ACC112 (cell line): Measurements from ENCODE around the gene CCR5AS.

Experiments
- H2AFZ ChIP-seq: fragments of 200-600 bp; sonication (generic); one replicate; pipeline ENCODE4 v1.6.0; 2017; ENCODE audit warnings: antibody characterized with exemption, low read length; ENCODE audit not compliant: unreplicated experiment
- H3K27ac ChIP-seq: fragments of 200-600 bp; sonication (generic); 2 replicates; pipeline ENCODE4 v1.5.1; 2014; ENCODE audit warnings: low read depth, mild to moderate bottlenecking, antibody characterized with exemption, low read length, moderate library complexity
- H3K27me3 ChIP-seq: fragments of 200-600 bp; sonication (generic); 2 replicates; pipeline ENCODE4 v1.6.1; 2014; ENCODE audit warnings: mild to moderate bottlenecking, antibody characterized with exemption, low read length, moderate library complexity, mixed read lengths; ENCODE audit not compliant: insufficient read depth
- H3K36me3 ChIP-seq: fragments of 200-600 bp; sonication (generic); 2 replicates; pipeline ENCODE4 v1.6.1; 2016; ENCODE audit warnings: mild to moderate bottlenecking, antibody characterized with exemption, low read length, moderate library complexity, mixed read lengths; ENCODE audit not compliant: insufficient read depth
- H3K4me1 ChIP-seq: fragments of 200-600 bp; sonication (generic); one replicate; pipeline ENCODE4 v1.6.1; 2016; ENCODE audit warnings: low read length, mixed read lengths; ENCODE audit not compliant: insufficient read depth, unreplicated experiment, control insufficient read depth
- H3K4me3 ChIP-seq: fragments of 200-600 bp; sonication (generic); 2 replicates; pipeline ENCODE4 v1.5.1; 2014; ENCODE audit warnings: mild to moderate bottlenecking, low read depth, low read length
- H3K79me2 ChIP-seq: fragments of 200-600 bp; sonication (generic); one replicate; pipeline ENCODE4 v1.6.0; 2016; ENCODE audit warnings: low read length; ENCODE audit not compliant: control insufficient read depth, unreplicated experiment, insufficient read depth

Gene CCR5AS

DNA sequence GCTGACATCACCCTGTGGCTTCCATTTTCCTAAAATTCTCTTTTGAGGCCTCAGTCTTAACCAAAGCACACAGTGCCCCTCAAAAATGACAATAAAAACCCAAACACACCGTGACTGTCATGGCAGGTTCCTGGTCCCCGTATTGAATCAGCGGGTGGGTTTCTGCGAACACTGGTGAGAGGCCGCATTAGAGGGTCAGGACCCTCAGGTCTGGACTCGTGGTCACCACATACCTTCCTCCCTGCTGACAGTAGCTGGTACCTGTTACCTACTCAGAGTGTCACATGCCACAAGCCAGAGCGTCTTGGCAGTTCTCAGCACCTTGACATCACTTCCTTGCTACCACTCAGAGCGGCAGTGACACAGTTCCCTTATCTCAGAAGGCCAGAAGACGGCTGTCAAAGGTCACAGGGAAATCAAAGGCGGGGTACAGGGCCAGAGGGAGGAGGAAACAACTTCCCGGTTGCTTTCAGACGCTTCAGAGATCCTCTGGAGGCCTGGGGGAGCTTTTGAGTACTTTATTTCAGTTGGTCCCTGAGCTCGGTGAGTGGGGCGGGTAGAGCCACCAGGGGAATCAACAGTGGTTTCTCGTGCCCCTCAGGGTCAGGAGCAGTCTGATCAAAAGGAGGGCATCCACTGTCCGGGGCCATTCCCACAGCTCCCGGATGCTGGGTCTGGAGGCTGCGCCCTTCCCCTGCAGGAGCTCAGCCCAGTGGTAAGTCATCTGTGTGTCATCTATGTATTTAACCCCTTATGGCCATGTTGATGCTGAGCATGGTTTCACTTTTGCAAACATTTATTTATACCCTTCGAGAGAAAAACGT lies at the start of gene CCR5AS, which contains the start of gene CCRL2:
Gene CCR5AS, minus strand, starts transcription at position 279 of the 824 bp plus-strand sequence.
Gene CCRL2, plus strand, starts transcription at position 472 of the 824 bp plus-strand sequence. CDS start 821 bp downstream, outside the sequence.
- H3K79me2 ChIP-seq, result no peaks in the 10 kb centered on the region
- H3K27ac ChIP-seq, result no peak within 1 kb of the TSS
- H3K27me3 ChIP-seq, result peaks cover 2% of the 10 kb centered on the region; the same call in 1 of the 2 replicates
- peak within 1 kb of the TSS; percentile 68 for H3K4me3 ChIP-seq
- H3K4me1 ChIP-seq, result peaks cover 31% of the 10 kb centered on the region
- peak within 1 kb of the TSS; percentile 89 for H2AFZ ChIP-seq
- H3K36me3 ChIP-seq, result no peaks in the 10 kb centered on the region

DNA sequence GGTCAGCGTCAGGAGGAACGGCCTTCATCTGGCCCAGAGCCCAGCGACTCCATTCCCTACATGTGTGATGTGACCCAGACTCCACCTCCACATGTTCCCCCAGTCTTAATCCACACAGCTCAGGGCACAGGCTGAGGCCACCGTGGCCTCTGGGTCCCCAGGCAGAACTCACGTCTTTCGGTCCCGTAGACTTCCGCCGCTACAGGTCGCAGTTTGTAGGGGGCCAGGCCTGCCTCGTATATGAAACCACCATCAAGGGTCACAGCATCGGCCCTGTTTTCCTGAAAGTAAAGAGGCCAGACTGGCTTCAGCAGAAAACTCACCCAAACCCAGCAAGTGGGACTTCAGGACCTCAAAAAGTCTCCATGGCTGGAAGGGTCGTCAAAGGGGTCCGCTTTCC lies 49.3 kb upstream of the CCR5AS start:
- Histone ChIP-seq H3K27ac (no peak overlapping the region), H3K4me3 (no peak overlapping the region), H3K79me2 (no peaks in the 10 kb centered on the region), H2AFZ (no peak overlapping the region), H3K27me3 (peaks cover 66% of the 10 kb centered on the region), H3K36me3 (no peaks in the 10 kb centered on the region), H3K4me1 (no peaks in the 10 kb centered on the region)

DNA sequence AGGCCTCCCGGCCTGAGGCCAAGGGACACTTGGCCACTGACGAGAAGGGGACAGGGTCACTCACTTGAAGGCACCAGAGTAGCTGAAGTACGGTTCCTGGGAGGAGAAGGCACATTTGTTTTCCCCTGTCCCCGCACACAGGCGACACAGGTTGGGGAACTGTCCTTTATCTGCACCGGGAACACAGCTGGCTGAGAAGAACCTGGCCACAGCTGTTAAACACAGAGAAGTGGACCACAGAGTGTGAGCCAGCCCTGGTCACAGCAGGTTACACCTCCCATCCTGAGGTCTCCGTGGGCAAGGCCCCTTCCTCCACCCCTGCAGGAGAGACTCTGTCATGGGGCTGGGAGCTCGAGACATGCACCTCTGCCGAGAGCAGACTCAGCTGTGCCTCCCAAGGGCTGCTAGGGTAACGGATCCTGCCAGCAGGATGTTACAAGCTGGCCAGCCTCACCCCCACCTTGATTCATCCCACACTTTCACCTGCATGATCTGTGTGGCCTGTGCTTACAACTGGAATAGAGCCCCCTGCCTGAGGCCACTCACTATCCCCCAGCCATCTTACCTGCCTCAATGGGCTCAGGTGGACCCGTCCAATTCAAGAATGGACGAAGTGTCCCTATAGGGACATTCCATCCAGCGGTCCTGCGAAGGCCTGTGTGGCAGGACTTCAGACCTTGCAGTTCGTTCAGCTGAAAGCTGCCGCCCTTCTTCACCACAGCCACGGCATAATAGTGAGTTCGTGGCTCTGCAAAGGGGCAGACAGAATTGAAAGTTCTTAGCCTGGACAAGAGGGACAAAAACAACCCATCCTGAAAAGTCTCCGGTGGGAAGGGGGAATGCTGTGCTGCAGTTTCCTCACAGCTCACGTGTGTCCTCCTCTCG lies 48.6 kb upstream of the CCR5AS start:
- Histone ChIP-seq H3K27me3 (peaks cover 65% of the 10 kb centered on the region), H3K27ac (no peak overlapping the region), H3K36me3 (no peaks in the 10 kb centered on the region), H3K4me3 (no peak overlapping the region), H2AFZ (no peak overlapping the region), H3K79me2 (no peaks in the 10 kb centered on the region), H3K4me1 (no peaks in the 10 kb centered on the region)

DNA sequence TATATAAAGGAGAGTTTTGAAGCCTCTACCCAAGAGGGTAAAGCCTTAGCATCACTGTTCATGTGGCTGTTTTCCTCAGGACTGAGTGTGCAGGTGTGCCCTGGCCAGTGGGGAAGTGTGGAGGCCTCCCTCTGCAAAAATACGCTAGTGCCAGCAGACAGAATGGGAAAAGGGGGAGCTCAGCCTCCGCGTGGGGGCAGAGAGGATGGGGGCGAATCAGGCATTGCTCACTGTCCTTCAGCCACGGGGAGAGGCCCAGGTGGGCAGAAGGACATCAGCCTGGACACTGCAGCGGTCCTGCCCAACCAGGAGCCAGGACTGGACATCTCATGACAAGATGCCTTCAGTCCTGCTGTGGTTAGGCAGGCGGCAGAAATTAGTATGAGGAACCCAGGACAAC lies 47.7 kb upstream of the CCR5AS start:
- H3K79me2 ChIP-seq, result no peaks in the 10 kb centered on the region
- H3K36me3 ChIP-seq, result no peaks in the 10 kb centered on the region
- H3K4me1 ChIP-seq, result no peaks in the 10 kb centered on the region
- no peak overlapping the region for H3K4me3 ChIP-seq
- no peak overlapping the region for H3K27ac ChIP-seq
- H2AFZ ChIP-seq, result no peak overlapping the region
- peaks cover 59% of the 10 kb centered on the region for H3K27me3 ChIP-seq

DNA sequence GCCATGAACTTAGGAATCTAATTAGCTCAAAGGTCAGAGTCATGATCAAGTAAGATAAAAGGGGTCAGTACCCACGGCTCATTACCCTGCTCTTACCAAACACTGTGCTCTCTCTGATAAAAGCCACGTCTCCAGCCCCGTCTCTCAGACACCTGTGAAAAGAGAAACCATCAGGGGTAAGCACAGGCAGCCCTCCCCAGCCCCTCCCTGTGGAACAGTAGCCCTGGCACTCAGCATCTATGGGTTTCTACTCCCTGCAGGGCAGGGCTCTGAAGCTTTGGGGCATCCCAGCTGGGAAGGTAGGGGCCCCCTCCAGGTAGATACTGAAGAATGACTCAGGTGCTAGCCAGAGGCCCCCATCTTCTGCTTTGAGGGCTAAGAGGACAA lies 47.3 kb upstream of the CCR5AS start:
- no peak overlapping the region for H3K27ac ChIP-seq
- no peak overlapping the region for H3K4me3 ChIP-seq
- H3K79me2 ChIP-seq, result no peaks in the 10 kb centered on the region
- H3K4me1 ChIP-seq, result no peaks in the 10 kb centered on the region
- H3K27me3 ChIP-seq, result peaks cover 61% of the 10 kb centered on the region
- H2AFZ ChIP-seq, result no peak overlapping the region
- H3K36me3 ChIP-seq, result no peaks in the 10 kb centered on the region

DNA sequence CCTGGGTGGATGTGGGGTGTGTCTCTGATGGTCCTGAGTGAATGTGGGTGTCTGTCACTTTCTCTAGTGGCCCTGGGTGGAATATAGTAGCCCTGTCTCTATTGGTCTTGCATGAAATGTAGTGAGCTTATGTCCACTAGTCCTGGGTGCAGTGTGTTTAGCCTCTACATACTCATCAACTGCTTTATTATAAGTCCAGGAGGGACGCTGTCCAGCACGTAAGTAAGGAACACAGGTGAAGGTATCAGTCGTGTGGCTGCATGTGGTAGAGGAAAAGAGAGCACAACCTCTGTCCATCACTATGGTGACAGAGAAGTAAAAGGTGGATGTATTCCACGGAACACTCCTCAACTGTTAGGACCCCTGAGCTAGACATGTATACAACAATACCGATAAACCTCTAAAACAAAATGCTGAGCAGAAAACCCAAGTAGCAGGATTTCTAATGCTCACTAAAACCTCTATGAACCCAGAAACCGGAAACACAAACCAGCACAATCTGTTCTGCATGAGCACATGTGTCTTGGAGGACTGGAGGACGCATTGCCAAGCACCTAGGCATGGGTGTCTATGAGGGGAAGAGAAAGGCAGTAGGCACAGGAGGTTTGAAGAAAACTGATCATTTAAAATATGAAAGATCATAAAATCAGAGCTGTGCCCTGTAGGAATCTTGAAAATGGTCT lies 46.8 kb upstream of the CCR5AS start:
- peaks cover 64% of the 10 kb centered on the region for H3K27me3 ChIP-seq
- H3K4me3 ChIP-seq, result no peak overlapping the region
- no peaks in the 10 kb centered on the region for H3K36me3 ChIP-seq
- H3K4me1 ChIP-seq, result no peaks in the 10 kb centered on the region
- H3K79me2 ChIP-seq, result no peaks in the 10 kb centered on the region
- H2AFZ ChIP-seq, result no peak overlapping the region
- no peak overlapping the region for H3K27ac ChIP-seq

DNA sequence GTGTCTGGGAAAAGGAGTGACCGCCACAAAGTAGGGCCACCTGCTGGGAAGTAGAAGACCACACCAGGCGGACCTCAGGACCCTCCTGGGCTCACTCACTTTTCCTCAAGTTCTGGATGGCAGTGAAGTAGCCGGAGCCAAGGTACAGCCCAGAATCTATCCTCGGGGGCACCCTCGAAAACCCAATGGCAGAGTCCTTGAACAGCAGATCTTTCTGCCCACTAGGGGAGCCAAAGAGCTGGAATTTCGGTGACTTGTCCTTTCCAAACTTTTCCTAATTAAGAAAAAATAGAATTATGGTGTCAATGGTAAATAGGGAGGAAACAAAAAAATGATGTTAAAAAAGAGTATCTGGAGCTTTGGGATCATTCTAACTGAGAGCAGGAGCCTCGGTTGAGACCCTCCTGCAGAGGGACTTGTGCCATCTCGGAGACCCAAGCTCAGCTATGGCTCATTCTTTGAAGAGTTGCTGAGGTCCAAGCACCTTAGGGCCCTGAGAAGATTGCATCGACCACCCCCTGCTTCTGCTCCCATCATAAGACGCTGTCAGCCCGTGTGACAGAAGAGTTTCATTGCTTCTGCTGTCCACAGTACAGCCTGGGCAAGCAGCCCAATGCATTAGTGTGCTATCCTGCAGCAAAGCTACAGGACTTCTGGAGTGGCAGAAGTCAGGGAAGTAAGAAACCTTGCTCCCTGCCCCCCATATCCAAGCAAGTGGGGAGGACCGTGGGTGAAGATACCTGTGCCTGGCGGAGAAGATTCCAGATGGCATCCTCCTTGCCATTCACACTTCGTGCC lies 43.1 kb upstream of the CCR5AS start:
- Histone ChIP-seq H2AFZ (no peak overlapping the region), H3K36me3 (no peaks in the 10 kb centered on the region), H3K4me1 (no peaks in the 10 kb centered on the region), H3K27ac (no peak overlapping the region), H3K4me3 (no peak overlapping the region), H3K27me3 (peaks cover 68% of the 10 kb centered on the region), H3K79me2 (no peaks in the 10 kb centered on the region)

DNA sequence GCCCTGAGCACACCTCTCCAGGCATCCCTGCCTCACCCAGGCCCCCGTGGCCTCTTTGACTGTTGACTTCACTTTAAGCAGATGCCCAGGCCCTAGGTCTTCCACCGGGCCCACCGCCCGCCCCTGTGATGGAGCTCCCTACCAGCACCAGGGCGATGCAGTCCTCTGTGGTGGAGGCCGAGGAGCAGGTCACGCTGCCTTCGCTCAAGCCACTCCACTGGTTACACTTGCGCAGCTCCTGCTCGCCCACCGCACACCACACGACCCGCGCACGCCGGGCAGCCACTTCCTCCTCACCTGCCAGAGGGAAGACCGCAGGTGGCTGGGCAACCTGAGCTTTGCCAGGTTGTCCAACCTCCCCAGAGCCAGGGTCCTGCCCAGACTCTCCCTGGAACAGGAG lies 41.9 kb upstream of the CCR5AS start:
- Histone ChIP-seq H3K27me3 (peaks cover 59% of the 10 kb centered on the region), H2AFZ (no peak overlapping the region), H3K79me2 (no peaks in the 10 kb centered on the region), H3K27ac (no peak overlapping the region), H3K4me3 (no peak overlapping the region), H3K4me1 (no peaks in the 10 kb centered on the region), H3K36me3 (no peaks in the 10 kb centered on the region)

DNA sequence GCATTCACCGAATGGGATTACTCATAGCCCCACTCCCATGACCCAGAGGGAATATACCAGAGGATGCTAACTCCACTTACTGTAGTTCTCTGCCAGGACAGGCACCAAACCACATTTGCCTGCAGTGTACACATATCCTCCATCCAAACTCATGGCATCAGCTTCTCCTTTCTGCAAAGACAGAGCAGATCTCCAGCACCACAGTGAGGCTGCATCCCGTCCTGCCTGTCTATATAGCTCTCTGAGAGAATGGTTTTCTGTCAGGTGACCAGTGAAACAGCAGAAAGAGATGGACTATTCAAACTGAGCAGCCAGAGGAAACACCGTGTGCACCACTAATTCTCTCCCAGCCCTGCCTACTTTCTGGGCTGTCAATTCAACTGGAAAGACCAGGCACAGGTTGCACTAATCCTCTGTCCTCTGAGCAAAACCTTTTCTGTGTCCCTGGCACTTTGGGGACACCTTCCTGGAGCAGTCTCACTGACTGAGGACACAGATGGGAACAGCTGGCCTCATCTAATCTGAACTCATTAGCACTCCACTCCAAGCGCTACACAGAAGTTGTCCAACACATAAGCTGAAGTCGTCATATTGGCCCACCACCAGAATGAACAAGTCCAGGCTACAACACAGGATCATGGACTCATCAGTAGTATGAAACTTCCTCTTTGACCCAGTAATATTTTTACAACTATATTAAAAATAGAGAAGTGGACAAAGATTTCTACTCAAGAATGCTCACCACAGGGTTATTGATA lies 40.5 kb upstream of the CCR5AS start:
- Histone ChIP-seq H3K27me3 (peaks cover 46% of the 10 kb centered on the region), H3K79me2 (no peaks in the 10 kb centered on the region), H3K36me3 (no peaks in the 10 kb centered on the region), H2AFZ (no peak overlapping the region), H3K27ac (no peak overlapping the region), H3K4me3 (no peak overlapping the region), H3K4me1 (no peaks in the 10 kb centered on the region)
